ENCODE data around the gene LCNL1.

The LCNL1 gene

DNA sequence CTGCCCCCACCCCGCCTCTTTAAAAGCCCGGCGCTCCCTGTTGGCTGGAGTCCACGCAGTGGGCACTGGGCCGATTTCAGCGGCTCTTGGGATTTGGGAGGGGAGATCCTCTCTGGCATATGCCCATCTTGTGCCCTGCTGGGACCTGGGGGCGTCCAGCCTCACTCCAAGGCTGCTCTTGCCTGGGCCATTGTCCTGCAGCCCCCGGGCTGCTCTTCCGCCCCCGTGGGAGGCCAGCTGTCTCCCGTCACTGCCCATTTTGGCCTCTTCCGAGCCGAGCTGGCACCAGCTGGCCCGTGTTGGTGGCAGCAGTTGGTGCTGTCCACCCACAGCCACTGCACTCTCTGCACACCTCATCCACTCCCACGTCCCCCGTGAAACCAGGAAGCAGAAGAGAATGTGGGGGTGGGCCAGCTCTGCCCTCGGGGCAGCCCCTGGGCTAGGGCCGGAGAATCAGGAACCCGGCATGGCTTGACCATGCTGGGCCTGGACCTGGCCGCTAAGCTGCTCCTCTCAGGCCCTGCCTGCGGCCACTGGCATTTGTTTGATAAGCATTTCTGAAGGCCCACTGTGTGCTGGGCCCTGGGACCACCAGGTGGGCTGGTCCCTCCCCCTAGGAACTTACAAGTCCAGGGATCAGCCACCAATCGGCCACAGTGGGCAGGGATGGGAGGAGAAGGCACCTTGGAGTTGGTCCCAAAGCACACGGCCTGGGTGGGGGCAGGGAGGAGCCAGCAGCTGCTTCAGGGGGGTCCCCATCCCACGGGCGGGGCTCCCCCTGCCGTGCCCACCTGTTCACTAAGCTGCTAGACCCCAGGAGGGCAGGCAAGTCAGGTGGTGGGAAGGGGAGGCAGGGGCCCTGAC is 35.5 kb upstream of the LCNL1 start:
- no peak for FAIRE-seq

DNA sequence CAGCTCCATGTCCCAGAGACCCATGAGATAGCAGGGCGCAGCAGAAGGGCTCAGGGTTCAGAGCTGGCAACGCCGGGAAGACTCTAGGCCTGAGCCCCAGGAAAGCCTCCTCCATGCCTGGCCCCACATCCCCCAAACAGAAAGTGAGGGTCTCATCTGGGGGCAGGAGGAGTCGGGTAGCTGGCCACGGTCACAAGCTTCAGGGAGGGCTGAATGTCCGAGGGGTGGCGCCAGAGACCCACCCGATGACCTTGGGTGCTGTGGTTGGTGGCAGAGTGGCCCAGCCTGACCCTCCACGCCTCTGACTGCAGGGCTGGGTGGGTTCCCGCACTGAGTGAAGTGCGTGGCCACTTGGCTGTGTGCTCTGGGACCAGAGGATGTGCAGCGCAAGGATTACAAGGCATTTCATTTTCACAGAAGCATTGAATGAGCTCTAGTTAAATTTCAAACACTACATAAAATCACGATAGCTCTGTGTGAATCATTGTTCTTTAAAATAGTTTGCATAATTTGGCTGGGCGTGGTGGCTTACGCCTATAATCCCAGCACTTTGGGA is 34.8 kb upstream of the LCNL1 start:
- no peak for FAIRE-seq

GRCh38 chr9:136949239-136949816 is 33.5 kb upstream of the LCNL1 start:
- no peak for FAIRE-seq

DNA sequence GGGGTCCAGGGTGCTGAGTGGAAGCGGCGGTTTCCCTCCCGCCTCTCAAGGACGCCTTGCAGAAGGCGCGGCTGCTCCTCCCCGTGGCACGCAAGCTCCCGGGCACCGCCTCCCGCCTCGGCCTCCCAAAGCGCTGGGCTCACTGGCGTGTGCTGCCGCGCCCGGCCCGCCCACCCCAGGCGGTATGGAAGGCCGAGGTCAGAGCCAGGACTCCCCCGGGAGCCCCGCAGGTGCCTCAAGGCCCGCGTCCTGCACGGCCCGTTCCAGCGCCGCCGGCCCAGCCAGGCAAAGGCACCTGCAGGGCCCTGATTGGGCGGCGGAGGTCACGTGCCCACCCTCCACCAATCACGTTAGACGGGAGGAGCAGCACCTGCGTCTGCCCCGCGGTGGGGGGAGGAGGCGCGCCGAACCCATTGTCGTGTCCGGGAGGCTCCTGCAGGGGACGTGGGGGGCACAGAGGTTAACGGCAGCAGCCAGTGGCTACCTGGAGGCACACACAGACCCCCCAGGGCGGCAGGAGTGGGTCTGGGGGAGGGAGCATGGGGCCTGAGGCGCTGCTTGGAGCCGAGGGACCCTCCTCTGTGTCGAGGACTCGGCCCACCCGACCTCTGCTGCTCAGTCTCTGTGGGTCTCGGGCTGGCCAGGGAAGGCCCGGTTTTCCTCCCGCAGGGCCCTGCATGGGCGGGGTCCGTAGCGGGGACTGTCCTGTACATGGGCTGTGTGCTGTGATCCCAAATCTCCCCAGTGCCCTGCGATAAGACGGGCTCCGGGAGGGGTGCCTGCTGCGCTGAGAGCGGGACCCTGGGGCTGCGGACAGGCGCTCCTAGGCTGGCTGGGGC is 32.8 kb upstream of the LCNL1 start:
- FAIRE-seq, result no peak

DNA sequence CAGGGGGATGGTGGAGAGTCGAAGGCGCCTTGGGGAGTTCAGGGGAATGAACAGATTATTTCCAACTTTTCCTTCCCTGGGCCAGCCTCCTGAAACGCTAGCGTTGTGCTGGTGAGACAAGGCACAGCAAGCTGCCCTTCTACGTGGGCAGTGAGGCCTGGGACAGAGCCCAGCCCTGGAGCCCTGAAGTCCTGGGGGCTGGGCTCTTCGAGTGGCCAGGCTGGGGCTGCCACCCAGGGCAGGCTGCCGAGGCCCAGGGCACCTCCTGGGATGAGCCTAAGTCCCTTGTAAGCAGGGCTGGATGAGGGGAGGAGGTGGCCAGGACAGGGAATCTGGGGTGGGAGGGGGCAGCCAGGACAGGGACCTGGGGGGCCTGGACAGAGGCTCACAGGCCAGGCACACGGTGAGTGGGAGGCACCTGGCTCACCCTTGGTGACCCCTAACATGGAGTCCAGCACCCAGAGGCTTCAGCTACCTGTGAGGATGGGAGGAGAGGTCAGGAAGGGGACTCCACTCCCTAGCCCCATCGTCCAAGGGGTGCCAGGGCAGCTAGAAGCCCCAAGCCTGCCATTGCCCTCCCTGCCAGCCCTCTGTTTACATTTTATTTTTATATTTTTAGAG is 32.0 kb upstream of the LCNL1 start:
- no peak for FAIRE-seq

DNA sequence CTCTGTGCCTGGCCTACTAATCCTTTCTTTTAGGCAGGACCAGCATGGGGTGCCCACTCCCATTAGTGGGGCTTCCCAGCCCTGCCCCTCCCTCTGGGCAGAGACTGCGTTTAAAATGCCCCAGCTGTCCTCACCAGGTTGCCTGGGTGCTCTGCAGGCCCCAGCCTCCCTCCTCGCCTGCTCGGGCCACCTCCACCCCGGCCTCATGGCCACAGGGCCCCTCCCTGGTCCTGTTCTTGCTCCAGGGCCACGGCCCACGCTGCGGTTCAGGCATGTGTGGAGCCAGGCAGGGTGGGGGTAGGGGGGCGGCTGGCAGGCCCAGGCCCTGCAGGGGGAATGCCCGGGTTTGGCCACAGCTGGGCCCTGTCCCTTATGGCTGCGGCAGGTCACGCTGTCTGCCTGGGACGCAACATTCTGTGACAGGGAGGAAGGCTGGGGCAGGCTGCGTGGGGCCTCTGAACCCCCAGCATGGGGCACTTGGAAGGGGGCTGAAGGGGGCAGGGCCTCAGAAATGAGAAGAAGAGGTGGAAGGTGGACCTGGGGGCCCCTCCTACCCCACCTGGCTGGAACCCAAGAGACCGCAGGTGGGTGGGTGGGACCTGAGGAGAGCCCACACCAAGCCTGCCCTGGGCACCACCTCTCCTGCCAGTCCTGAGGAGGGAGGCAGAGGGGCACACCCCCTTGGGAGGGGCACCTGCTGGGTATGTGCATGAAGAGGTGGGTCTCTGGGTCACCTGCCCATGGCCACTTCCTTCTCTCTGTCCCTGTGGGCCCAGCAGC is 31.1 kb upstream of the LCNL1 start, which contains the start of gene LCN12:
Gene LCN12 (plus strand): TSS at position 733 of the 780 bp plus-strand sequence. CDS start 55 bp downstream, outside the sequence.
- FAIRE-seq, result no peak

DNA sequence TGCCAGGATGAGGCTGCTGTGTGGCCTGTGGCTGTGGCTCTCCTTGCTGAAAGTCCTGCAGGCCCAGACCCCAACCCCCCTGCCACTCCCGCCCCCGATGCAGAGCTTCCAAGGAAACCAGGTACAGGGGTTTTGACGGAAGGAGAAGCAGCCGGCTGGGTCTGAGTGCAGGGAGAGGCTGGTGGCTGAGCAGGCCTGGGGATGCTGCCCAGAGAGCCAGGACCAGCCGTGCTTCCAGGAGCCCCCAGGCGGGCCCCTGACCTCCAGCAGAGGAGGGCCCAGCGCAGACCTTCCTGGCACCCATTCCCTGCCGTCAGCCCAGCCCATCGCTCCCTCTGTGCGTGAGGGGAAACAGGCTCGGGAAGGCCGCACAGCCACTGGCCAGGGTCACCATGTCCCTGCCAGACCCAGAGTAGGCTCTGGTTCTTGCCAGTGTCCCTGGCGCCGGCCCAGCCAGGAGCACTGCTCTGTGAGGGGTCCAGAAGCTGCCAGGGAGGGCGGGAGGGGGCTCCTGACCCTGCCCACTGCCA is 30.4 kb upstream of the LCNL1 start:
- no peak for FAIRE-seq

- FAIRE-seq, result no peak
Measured at GRCh38 chr9:136952876-136953770, 29.7 kb upstream of the LCNL1 start.

- FAIRE-seq, result no peak
Measured at GRCh38 chr9:136953771-136954269, 29.0 kb upstream of the LCNL1 start.

- no peak for FAIRE-seq
Measured at GRCh38 chr9:136954270-136955083, 28.3 kb upstream of the LCNL1 start.

DNA sequence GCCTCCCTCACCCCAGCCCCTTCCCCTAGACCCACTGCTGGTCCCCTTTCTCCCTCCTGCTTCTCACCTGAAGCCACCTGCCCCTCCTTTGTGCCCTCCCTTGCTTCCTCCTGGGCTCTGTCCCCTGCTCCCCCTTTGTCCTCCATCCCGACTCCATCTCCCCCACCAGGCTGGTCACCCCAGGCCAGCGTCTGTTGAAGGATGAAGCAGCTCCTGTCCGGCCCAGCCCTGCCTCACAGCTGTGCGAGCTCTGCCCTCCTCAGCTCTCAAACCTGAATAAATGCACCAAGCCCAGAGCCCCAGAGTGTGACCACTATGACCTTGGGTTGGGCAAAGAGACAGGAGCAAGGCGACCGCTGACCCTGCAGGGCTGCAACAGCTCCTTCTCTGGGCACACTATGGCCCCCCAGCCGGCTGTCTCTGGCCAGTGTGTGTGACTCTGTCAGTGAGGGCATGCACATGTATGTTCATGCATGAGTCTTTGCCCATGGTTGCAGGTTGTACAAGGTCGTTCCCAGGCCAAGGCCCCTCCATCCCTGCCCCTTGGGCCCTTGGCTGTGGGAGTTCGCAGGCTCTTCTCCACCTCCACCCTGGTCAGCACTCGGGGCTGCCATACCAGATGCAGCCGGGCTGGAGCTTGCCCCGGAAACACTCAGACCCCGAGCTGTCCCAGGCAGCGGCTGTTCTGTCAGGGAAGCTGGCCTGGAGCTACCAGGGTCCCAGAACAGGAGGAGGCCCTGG is 27.4 kb upstream of the LCNL1 start:
- no peak for FAIRE-seq

GRCh38 chr9:136955943-136956335 is 26.9 kb upstream of the LCNL1 start:
- FAIRE-seq, result no peak

GRCh38 chr9:136956604-136957003 is 26.2 kb upstream of the LCNL1 start:
- no peak for FAIRE-seq

DNA sequence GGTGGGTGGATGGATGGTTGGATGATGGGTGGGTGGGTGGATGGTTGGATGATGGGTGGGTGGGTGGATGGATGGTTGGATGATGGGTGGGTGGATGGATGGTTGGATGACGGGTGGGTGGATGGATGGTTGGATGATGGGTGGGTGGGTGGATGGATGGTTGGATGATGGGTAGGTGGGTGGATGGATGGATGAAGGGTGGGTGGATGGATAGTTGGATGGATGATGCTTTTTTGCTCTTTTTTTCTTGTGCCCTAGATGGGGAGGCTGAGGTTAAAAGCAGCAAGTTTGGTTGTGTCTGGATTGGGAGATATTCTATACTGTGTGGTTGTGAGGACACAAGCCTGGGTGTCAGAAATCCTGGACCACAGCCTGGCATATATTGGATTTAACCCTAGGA is 25.3 kb upstream of the LCNL1 start:
- FAIRE-seq, result no peak

- FAIRE-seq, result no peak
Measured at GRCh38 chr9:136957901-136958300, 24.9 kb upstream of the LCNL1 start.

- no peak for FAIRE-seq
Measured at GRCh38 chr9:136958473-136958872, 24.3 kb upstream of the LCNL1 start.

GRCh38 chr9:136958898-136959850 is 23.6 kb upstream of the LCNL1 start:
- no peak for FAIRE-seq
